ENCODE data around the gene KRTAP22-1. TPM values are rescaled to one million over a fixed set of nuclear protein-coding genes. Genes with fewer than 3 reads are reported as not detected.

Gene KRTAP22-1
- total and polyA plus RNA-seq, 2 of the 4 experiments (the other 2 are of a cell fraction): not detected

DNA sequence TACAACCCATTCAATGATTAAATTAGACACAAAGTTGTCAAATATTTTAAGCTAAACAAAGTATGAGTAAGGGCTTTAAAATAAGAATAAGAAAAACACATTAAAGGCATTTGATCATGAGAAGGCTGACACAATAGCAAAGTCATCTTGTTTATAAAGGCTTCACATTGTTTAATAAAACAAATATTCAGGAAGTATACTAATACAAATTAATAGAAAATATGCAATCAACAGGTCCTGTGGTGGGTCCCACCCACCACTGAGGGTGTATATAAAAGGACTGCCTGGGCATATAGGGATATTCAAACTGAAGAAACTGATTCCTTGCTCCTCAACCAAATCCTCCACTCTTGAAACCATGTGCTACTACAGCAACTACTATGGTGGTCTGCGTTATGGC lies 34.0 kb downstream of the KRTAP22-1 start, which contains the start of gene KRTAP20-2:
TSS of gene KRTAP20-2 (plus strand) at position 301 of the 400 bp plus-strand sequence. CDS start at position 359, 58 bp downstream.
- Histone ChIP-seq H3K4me2 (ENCODE audit: low read depth, low read length) (no peak within 1 kb of the TSS), H3K9me3 (ENCODE audit: control insufficient read depth, insufficient read depth, low read length) (peaks cover 16% of the 10 kb centered on the region), H4K20me1 (ENCODE audit: insufficient read depth, low read length) (no peaks in the 10 kb centered on the region), H2BK120ac (ENCODE audit: low read depth, low read length) (no peak within 1 kb of the TSS), H2BK20ac (ENCODE audit: low read depth, low read length) (no peak within 1 kb of the TSS), H3K27ac (ENCODE audit: insufficient read depth, low read length) (no peak within 1 kb of the TSS), H4K8ac (ENCODE audit: low read depth in 2 of 2, low read length in 2 of 2) (no peak within 1 kb of the TSS), H3K9ac (ENCODE audit: low read depth, low read length) (no peak within 1 kb of the TSS), H3K18ac (ENCODE audit: low read depth, low read length) (no peak within 1 kb of the TSS), H3K56ac (ENCODE audit: extremely low read depth, insufficient read depth, low read length) (no peak within 1 kb of the TSS), H2AK5ac (ENCODE audit: low read depth, low read length) (no peak within 1 kb of the TSS), H3K79me1 (ENCODE audit: low read depth in 1 of 2, low read length in 2 of 2) (no peaks in the 10 kb centered on the region), H3K9me1 (ENCODE audit: insufficient read depth, low read length) (no peaks in the 10 kb centered on the region), H3K27me3 (ENCODE audit: control insufficient read depth, insufficient read depth, low read length) (no peaks in the 10 kb centered on the region), H3K14ac (replicated peaks; ENCODE audit: low read depth, low read length) (no peak within 1 kb of the TSS), H2AK9ac (replicated peaks; ENCODE audit: low read depth, low read length, poor library complexity) (no peak within 1 kb of the TSS), H3K36me3 (ENCODE audit: control insufficient read depth, insufficient read depth, low read length) (no peaks in the 10 kb centered on the region), H4K5ac (ENCODE audit: low read depth, low read length) (no peak within 1 kb of the TSS), H3K4ac (ENCODE audit: low read depth, low read length) (no peak within 1 kb of the TSS), H2BK5ac (ENCODE audit: low read depth, low read length, poor library complexity, severe bottlenecking) (no peak within 1 kb of the TSS), H4K91ac (ENCODE audit: insufficient read depth, low read depth, low read length) (no peak within 1 kb of the TSS), H3K23ac (ENCODE audit: low read depth, low read length) (no peak within 1 kb of the TSS), H2BK15ac (ENCODE audit: low read depth, low read length) (no peak within 1 kb of the TSS), H3K4me3 (ENCODE audit: insufficient read depth, low read depth, low read length) (no peak within 1 kb of the TSS), H3K4me1 (ENCODE audit: control insufficient read depth, insufficient read depth, low read length) (no peaks in the 10 kb centered on the region), H2AFZ (replicated peaks; ENCODE audit: low read length, poor library complexity) (no peak within 1 kb of the TSS)
- dilution Hi-C loops (cut with HindIII; ENCODE audit: low sequenced_read_pairs, unreplicated experiment) (no loop called here), intact Hi-C loops (cut with micrococcal nuclease) (no loop called here), in situ Hi-C loops (cut with MboI; ENCODE audit: low sequenced_read_pairs) (no loop called here)
- no peak for ATAC-seq (ENCODE audit: low read depth)
- BruUV-seq (replicated peaks): no TSS peak
- POLR2A ChIA-PET (ENCODE audit: unreplicated experiment): no interaction called here
- no peak for DNase-seq
- CTCF ChIA-PET: no interaction called here
- no CpG with 5 or more reads among the region's 1 CpG for WGBS, 2 experiments (ENCODE audit: extremely low coverage in 2 of 2, insufficient read length in 1 of 2)
- TF ChIP-seq MAZ (IDR thresholded peaks at IDR 0.05; ENCODE audit: borderline replicate concordance, low read depth, low read length) (no peak), NFE2L2 (IDR thresholded peaks at IDR 0.05; ENCODE audit: low read depth, low read length) (no peak), CEBPB (IDR thresholded peaks at IDR 0.05; ENCODE audit: low read depth, low read length) (no peak), CHD1 (IDR thresholded peaks at IDR 0.05; ENCODE audit: low read depth, low read length) (no peak), RCOR1 (IDR thresholded peaks at IDR 0.05; ENCODE audit: insufficient replicate concordance, low read length) (no peak), SMC3 (IDR thresholded peaks at IDR 0.05; ENCODE audit: low read depth, low read length) (no peak), BHLHE40 (IDR thresholded peaks at IDR 0.05; ENCODE audit: low read depth, low read length) (no peak), RFX5 (IDR thresholded peaks at IDR 0.05; ENCODE audit: low read depth, low read length) (no peak), MAFK (IDR thresholded peaks at IDR 0.05; ENCODE audit: low read depth, low read length) (no peak), FOS (IDR thresholded peaks at IDR 0.05; ENCODE audit: low read depth, low read length) (no peak), POLR2A (IDR thresholded peaks at IDR 0.05; ENCODE audit: low read depth, low read length) (no peak), RAD21 (IDR thresholded peaks at IDR 0.05; ENCODE audit: low read length) (no peak), MXI1 (IDR thresholded peaks at IDR 0.05; ENCODE audit: borderline replicate concordance, low read depth, low read length) (no peak)
- TF ChIP-seq, protein P1, sequence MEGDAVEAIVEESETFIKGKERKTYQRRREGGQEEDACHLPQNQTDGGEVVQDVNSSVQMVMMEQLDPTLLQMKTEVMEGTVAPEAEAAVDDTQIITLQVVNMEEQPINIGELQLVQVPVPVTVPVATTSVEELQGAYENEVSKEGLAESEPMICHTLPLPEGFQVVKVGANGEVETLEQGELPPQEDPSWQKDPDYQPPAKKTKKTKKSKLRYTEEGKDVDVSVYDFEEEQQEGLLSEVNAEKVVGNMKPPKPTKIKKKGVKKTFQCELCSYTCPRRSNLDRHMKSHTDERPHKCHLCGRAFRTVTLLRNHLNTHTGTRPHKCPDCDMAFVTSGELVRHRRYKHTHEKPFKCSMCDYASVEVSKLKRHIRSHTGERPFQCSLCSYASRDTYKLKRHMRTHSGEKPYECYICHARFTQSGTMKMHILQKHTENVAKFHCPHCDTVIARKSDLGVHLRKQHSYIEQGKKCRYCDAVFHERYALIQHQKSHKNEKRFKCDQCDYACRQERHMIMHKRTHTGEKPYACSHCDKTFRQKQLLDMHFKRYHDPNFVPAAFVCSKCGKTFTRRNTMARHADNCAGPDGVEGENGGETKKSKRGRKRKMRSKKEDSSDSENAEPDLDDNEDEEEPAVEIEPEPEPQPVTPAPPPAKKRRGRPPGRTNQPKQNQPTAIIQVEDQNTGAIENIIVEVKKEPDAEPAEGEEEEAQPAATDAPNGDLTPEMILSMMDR (conservative IDR thresholded peaks at IDR 0.05; ENCODE audit: low read depth, low read length): no peak
- TF ChIP-seq, protein P2, sequence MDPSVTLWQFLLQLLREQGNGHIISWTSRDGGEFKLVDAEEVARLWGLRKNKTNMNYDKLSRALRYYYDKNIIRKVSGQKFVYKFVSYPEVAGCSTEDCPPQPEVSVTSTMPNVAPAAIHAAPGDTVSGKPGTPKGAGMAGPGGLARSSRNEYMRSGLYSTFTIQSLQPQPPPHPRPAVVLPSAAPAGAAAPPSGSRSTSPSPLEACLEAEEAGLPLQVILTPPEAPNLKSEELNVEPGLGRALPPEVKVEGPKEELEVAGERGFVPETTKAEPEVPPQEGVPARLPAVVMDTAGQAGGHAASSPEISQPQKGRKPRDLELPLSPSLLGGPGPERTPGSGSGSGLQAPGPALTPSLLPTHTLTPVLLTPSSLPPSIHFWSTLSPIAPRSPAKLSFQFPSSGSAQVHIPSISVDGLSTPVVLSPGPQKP (IDR thresholded peaks at IDR 0.05; ENCODE audit: borderline replicate concordance, low read depth, low read length): no peak
- TF ChIP-seq, protein P3, sequence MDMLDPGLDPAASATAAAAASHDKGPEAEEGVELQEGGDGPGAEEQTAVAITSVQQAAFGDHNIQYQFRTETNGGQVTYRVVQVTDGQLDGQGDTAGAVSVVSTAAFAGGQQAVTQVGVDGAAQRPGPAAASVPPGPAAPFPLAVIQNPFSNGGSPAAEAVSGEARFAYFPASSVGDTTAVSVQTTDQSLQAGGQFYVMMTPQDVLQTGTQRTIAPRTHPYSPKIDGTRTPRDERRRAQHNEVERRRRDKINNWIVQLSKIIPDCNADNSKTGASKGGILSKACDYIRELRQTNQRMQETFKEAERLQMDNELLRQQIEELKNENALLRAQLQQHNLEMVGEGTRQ (IDR thresholded peaks at IDR 0.05; ENCODE audit: low read depth, low read length): no peak

All from IMR-90 (cell line).